Karpas-422 (cell line): ENCODE data around the gene PRKG1. TPM values are rescaled to one million over a fixed set of nuclear protein-coding genes. Genes with fewer than 3 reads are reported as not detected.

Experiments
- DNase-seq: peaks from one replicate; pipeline ENCODE4 v3.0.0-alpha.2; 2015
- H2AFZ ChIP-seq: fragments of 200-600 bp; sonication (generic); 2 replicates; pipeline ENCODE4 v1.6.1; 2014; ENCODE audit warnings: antibody characterized with exemption, low read length, mixed read lengths
- H3K27ac ChIP-seq: fragments of 200-600 bp; sonication (generic); 2 replicates; pipeline ENCODE4 v1.5.1; 2014; ENCODE audit warnings: mild to moderate bottlenecking, low read length, moderate library complexity
- H3K27me3 ChIP-seq: fragments of 200-600 bp; sonication (generic); 2 replicates; pipeline ENCODE4 v1.6.1; 2014; ENCODE audit warnings: low read length, mixed read lengths
- H3K36me3 ChIP-seq: fragments of 200-600 bp; sonication (generic); 2 replicates; pipeline ENCODE4 v1.6.1; 2014; ENCODE audit warnings: low read length, mixed read lengths; ENCODE audit not compliant: insufficient read depth
- H3K4me1 ChIP-seq: fragments of 200-600 bp; sonication (generic); 2 replicates; pipeline ENCODE4 v1.6.1; 2014; ENCODE audit warnings: mild to moderate bottlenecking, low read length, mixed read lengths
- H3K4me2 ChIP-seq: fragments of 200-600 bp; sonication (generic); 2 replicates; pipeline ENCODE4 v1.6.1; 2014; ENCODE audit warnings: low read length, low read depth, mild to moderate bottlenecking; ENCODE audit not compliant: poor library complexity, severe bottlenecking
- H3K4me3 ChIP-seq: fragments of 200-600 bp; sonication (generic); 2 replicates; pipeline ENCODE4 v1.5.1; 2014; ENCODE audit warnings: mild to moderate bottlenecking, antibody characterized with exemption, low read length, mixed read lengths
- H3K79me2 ChIP-seq: fragments of 200-600 bp; sonication (generic); 2 replicates; pipeline ENCODE4 v1.6.1; 2014; ENCODE audit warnings: mild to moderate bottlenecking, low read length, mixed read lengths
- H3K9ac ChIP-seq: fragments of 200-600 bp; sonication (generic); 2 replicates; pipeline ENCODE4 v1.6.0; 2014; ENCODE audit warnings: low read length
- H3K9me2 ChIP-seq: fragments of 200-600 bp; sonication (generic), shearing (Covaris generic); replicated peaks from 2 replicates; pipeline ENCODE4 v1.6.0; 2014; ENCODE audit warnings: mild to moderate bottlenecking, low read length, moderate library complexity; ENCODE audit not compliant: insufficient read depth
- H3K9me3 ChIP-seq: fragments of 300-700, 200-600 bp; sonication (generic); 2 replicates; pipeline ENCODE4 v1.6.1; 2014; ENCODE audit warnings: low read length, mixed read lengths
- H4K20me1 ChIP-seq: fragments of 200-600 bp; sonication (generic); 2 replicates; pipeline ENCODE4 v1.6.1; 2014; ENCODE audit warnings: mild to moderate bottlenecking, antibody characterized with exemption, low read length, low read depth; ENCODE audit not compliant: insufficient read depth
- total RNA-seq: library from RNA; depleted of rRNA; stranded (reverse); fragments of >200 nt; shearing (Covaris generic); gene quantifications from 2 replicates; pipeline ENCODE4 v1.2.3, GENCODE V29; 2014; ENCODE audit warnings: low replicate concordance

Gene PRKG1
- total RNA-seq, 1 experiment from 2014 or later, result not detected

DNA sequence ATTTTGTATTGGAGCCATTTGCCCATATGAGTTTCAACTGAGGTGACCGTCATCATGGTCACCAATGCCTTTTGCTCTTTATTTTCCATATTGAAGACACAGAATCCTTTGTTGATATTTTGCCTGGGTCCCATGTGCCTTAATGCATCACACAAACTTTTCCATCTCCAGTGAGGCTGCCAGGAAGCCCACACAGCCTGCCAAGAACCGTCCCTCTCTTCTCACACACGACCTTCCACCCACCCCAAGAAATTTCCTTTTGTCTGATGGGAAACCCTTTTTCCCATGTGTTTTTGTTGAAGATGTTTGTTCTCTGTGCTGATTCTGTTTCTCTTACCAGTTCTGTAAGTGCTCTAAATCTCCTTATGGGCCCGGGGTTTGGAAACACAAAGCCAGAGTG lies 456.3 kb downstream of the PRKG1 start:
- no peak overlapping the region for H3K9ac ChIP-seq
- no peak overlapping the region for H3K27ac ChIP-seq
- H3K4me3 ChIP-seq, result no peak overlapping the region
- DNase-seq, result no peak
- H3K9me3 ChIP-seq, result no peaks in the 10 kb centered on the region
- H3K79me2 ChIP-seq, result no peaks in the 10 kb centered on the region
- no peak overlapping the region for H3K4me2 ChIP-seq
- H2AFZ ChIP-seq, result no peak overlapping the region
- no peaks in the 10 kb centered on the region for H3K27me3 ChIP-seq
- H4K20me1 ChIP-seq, result no peaks in the 10 kb centered on the region
- H3K4me1 ChIP-seq, result no peaks in the 10 kb centered on the region
- no peaks in the 10 kb centered on the region for H3K9me2 ChIP-seq
- H3K36me3 ChIP-seq, result no peaks in the 10 kb centered on the region

DNA sequence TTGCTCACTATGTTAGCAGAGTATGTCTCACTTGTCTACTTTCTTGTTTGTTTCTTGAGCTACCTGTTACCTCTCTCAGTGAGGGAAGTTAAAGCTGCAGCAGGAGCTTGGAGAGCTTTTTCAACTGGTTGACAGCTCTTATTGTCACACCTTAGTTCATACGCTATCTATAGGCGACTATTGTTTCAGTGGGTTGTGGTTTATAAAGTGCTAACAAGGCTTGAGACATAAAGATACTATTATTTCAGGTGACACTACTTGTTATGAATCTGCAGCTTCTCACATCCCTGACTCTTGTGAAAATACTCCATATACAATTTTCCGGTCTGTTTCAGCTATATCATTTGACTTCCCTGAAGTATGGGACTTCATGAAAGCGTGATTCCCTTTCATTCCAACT lies 457.8 kb downstream of the PRKG1 start:
- Histone ChIP-seq H3K9me3 (no peaks in the 10 kb centered on the region), H2AFZ (no peak overlapping the region), H3K27me3 (no peaks in the 10 kb centered on the region), H3K4me1 (no peaks in the 10 kb centered on the region), H3K9ac (no peak overlapping the region), H3K4me3 (no peak overlapping the region), H3K36me3 (no peaks in the 10 kb centered on the region), H3K4me2 (no peak overlapping the region), H3K27ac (no peak overlapping the region), H3K9me2 (no peaks in the 10 kb centered on the region), H4K20me1 (no peaks in the 10 kb centered on the region), H3K79me2 (no peaks in the 10 kb centered on the region)
- DNase-seq, result no peak

DNA sequence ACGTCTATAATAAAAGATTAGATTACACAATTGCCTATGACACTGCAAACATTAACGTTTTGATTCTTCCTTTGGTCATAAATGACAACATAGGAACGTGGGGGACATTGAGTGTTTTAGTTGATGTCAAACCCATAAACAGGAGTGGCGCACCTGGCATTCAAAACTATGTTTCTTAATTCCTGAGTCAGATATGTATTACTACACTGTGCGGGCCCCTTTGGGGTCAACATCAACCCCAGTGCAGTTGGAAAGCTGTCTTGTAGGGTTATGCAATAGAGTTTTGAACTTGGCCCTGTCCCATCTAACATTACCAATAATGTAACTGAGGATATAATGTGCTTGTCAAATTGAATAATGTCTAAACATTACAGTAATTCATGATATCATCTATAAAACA lies 468.6 kb downstream of the PRKG1 start:
- Histone ChIP-seq H3K9me3 (peaks cover 10% of the 10 kb centered on the region; the same call in 1 of the 2 replicates), H4K20me1 (no peaks in the 10 kb centered on the region), H3K4me1 (no peaks in the 10 kb centered on the region), H2AFZ (no peak overlapping the region), H3K27me3 (no peaks in the 10 kb centered on the region), H3K4me2 (no peak overlapping the region), H3K9ac (no peak overlapping the region), H3K36me3 (no peaks in the 10 kb centered on the region), H3K9me2 (no peaks in the 10 kb centered on the region), H3K4me3 (no peak overlapping the region), H3K27ac (no peak overlapping the region), H3K79me2 (no peaks in the 10 kb centered on the region)
- DNase-seq, result no peak

DNA sequence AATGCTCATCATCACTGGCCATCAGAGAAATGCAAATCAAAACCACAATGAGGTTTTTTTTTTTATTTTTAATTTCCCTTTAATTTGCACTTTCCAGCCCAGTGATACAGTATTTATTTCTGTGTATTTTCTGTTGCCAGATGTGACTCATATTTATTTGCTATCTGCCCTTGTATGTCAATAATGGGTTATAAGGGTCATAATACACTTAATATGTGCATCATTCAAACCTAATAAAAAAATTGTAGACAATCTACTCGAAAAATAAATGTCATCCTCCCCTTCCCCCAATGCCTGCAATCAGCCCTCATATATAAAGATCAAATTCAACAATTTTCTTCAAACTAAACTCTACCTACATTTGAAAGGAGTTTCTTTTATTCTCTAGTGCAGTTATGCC lies 470.6 kb downstream of the PRKG1 start:
- H3K36me3 ChIP-seq, result no peaks in the 10 kb centered on the region
- H3K27me3 ChIP-seq, result no peaks in the 10 kb centered on the region
- no peak overlapping the region for H3K9ac ChIP-seq
- no peak for DNase-seq
- H2AFZ ChIP-seq, result no peak overlapping the region
- H3K9me3 ChIP-seq, result peaks cover 13% of the 10 kb centered on the region; the same call in 1 of the 2 replicates
- no peak overlapping the region for H3K4me3 ChIP-seq
- H3K27ac ChIP-seq, result no peak overlapping the region
- H3K79me2 ChIP-seq, result no peaks in the 10 kb centered on the region
- H3K4me1 ChIP-seq, result no peaks in the 10 kb centered on the region
- H3K4me2 ChIP-seq, result no peak overlapping the region
- no peaks in the 10 kb centered on the region for H4K20me1 ChIP-seq
- no peaks in the 10 kb centered on the region; the same call in 1 of the 2 replicates for H3K9me2 ChIP-seq

DNA sequence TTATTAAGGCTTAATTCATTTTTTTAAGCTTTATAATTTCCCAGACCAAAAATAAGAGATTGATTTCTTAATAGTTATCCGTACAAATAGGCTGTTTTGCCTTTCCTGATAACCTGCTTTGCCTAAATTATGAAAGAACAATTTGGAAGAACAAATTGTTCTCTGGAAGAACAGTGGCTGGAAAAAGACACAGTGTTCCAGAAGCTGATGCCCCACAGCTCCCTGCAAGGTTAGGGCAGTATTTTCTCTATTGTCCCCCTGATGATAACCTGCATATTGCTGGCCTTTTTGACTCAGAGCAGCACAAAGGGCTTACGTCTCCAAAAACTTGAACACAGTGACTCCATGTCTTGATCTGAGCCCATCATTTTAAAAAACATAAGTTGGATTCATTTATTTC lies 473.7 kb downstream of the PRKG1 start:
- H3K9me2 ChIP-seq, result no peaks in the 10 kb centered on the region; the same call in 1 of the 2 replicates
- no peaks in the 10 kb centered on the region for H3K36me3 ChIP-seq
- H3K4me1 ChIP-seq, result no peaks in the 10 kb centered on the region
- H3K4me3 ChIP-seq, result no peak overlapping the region
- H4K20me1 ChIP-seq, result no peaks in the 10 kb centered on the region
- H3K27me3 ChIP-seq, result no peaks in the 10 kb centered on the region
- DNase-seq, result no peak
- H3K9ac ChIP-seq, result no peak overlapping the region
- H3K27ac ChIP-seq, result no peak overlapping the region
- H2AFZ ChIP-seq, result no peak overlapping the region
- no peak overlapping the region for H3K4me2 ChIP-seq
- peaks cover 12% of the 10 kb centered on the region; the same call in 1 of the 2 replicates for H3K9me3 ChIP-seq
- H3K79me2 ChIP-seq, result no peaks in the 10 kb centered on the region

DNA sequence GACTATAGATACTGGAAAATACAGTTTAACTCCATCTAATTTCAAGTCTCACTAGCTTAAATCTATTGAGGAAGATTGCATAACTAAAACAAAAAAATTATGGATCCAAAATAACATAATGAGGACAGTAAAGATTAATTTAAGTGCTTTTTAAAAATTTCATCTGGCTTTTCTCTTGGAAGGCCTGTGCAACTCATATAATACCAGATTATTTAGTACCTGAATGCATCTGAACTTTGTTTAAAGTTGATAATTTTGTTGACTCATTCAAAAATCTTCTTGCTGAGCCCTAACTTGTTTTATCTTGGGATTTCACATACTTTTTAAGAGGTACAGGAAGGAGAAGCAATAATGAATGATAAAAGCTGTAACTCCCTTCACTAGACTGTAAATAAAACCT lies 478.6 kb downstream of the PRKG1 start:
- H4K20me1 ChIP-seq, result no peaks in the 10 kb centered on the region
- H3K36me3 ChIP-seq, result no peaks in the 10 kb centered on the region
- no peak overlapping the region for H3K4me3 ChIP-seq
- peaks cover 6% of the 10 kb centered on the region; the same call in 1 of the 2 replicates for H3K9me3 ChIP-seq
- H3K4me2 ChIP-seq, result no peak overlapping the region
- no peaks in the 10 kb centered on the region for H3K4me1 ChIP-seq
- no peaks in the 10 kb centered on the region for H3K27me3 ChIP-seq
- no peaks in the 10 kb centered on the region; the same call in 1 of the 2 replicates for H3K9me2 ChIP-seq
- H3K79me2 ChIP-seq, result no peaks in the 10 kb centered on the region
- H3K27ac ChIP-seq, result no peak overlapping the region
- H3K9ac ChIP-seq, result no peak overlapping the region
- no peak overlapping the region for H2AFZ ChIP-seq
- no peak for DNase-seq

DNA sequence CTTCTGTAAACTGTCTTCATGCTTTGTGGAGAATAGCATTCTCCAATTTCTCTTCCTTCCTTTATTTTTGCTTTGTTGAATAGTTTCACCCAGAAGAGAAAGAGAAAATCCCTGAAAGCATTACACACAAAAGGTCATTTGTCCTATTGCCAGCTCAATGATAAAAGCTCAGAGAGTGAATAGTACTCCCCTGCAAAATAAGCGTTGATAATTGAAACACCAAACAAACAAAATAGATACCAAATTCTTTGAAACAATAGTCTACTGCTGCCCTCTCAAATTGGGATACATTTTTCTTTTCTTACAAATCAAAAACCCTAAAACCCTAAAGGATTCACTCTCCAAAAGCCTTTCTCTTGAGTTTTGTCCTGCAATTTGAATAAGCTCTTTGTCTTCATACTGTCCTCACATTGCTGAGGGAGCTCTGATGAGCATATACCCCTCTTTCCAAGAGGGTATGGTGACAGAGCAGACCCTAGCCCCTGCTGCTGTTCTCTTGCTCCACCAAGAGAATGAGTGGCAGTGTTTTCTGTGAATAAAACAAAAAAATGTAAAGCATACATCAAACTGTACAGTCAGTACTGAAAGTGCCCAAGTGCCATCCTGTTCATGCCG lies 490.7 kb downstream of the PRKG1 start:
- Histone ChIP-seq H3K79me2 (no peaks in the 10 kb centered on the region), H3K4me1 (no peaks in the 10 kb centered on the region), H3K9ac (no peak overlapping the region), H3K36me3 (no peaks in the 10 kb centered on the region), H3K4me3 (no peak overlapping the region), H4K20me1 (no peaks in the 10 kb centered on the region), H2AFZ (no peak overlapping the region), H3K4me2 (no peak overlapping the region), H3K9me2 (no peaks in the 10 kb centered on the region), H3K9me3 (peaks cover 2% of the 10 kb centered on the region; the same call in 1 of the 2 replicates), H3K27ac (no peak overlapping the region), H3K27me3 (no peaks in the 10 kb centered on the region)
- DNase-seq, result no peak

DNA sequence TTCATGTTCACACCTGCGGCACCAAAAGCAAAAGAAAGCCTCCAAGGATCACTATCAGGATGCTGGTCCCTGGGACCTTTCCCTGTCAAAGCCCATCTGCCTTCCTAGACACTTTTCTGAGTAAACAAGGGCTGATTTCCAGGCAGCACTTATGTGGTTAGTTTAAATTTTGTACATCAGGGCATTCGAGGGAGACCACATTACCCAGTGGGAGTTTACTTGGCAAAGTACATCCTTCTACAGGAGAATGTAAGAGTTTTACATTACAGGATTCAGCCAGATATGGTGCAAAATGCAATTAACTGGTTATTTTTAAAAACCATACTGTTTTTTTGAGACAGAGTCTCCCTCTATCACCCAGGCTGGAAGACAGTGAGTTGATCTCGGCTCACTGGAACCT lies 493.0 kb downstream of the PRKG1 start:
- Histone ChIP-seq H3K4me2 (no peak overlapping the region), H3K27me3 (no peaks in the 10 kb centered on the region), H4K20me1 (no peaks in the 10 kb centered on the region), H3K27ac (no peak overlapping the region), H3K9me3 (no peaks in the 10 kb centered on the region), H2AFZ (no peak overlapping the region), H3K4me3 (no peak overlapping the region), H3K4me1 (no peaks in the 10 kb centered on the region), H3K36me3 (no peaks in the 10 kb centered on the region), H3K79me2 (no peaks in the 10 kb centered on the region), H3K9me2 (no peaks in the 10 kb centered on the region), H3K9ac (no peak overlapping the region)
- DNase-seq, result no peak
